GM19455 (cell line): ENCODE measurements around the gene ZNF423.

ENCODE experiments used
- ATAC-seq: cut with Tn5 transposase; IDR thresholded peaks from one replicate; pipeline ENCODE4 v1.9.1; 2021; ENCODE audit not compliant: unreplicated experiment

ZNF423 gene

GRCh38 chr16:49672753-49673152 lies 183.2 kb downstream of the ZNF423 start:
- no peak for ATAC-seq

- ATAC-seq, result no peak
These were observed 184.6 kb downstream of the ZNF423 start for GRCh38 chr16:49671333-49671732.

DNA sequence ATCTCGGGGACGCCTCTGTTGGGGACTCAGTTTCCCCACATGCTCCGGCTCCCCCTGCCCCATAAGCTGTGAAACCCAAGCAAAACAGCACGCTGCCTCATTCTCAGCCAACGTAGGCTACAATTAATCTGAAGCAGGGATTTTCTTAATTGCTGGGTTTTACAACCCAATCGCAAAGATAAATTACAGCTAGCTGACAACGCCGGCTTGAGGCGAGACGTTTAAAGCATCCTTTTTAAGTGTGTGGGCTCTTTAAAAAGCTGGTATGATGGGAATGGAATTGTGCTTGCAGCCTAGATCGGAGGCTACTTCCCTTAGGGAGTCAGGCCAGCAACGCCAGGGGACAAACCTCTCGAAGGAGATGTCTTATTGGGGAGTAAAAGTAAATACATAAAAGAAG lies 185.3 kb downstream of the ZNF423 start:
- ATAC-seq, result no peak

GRCh38 chr16:49665482-49666230 lies 190.3 kb downstream of the ZNF423 start:
- ATAC-seq, result no peak

DNA sequence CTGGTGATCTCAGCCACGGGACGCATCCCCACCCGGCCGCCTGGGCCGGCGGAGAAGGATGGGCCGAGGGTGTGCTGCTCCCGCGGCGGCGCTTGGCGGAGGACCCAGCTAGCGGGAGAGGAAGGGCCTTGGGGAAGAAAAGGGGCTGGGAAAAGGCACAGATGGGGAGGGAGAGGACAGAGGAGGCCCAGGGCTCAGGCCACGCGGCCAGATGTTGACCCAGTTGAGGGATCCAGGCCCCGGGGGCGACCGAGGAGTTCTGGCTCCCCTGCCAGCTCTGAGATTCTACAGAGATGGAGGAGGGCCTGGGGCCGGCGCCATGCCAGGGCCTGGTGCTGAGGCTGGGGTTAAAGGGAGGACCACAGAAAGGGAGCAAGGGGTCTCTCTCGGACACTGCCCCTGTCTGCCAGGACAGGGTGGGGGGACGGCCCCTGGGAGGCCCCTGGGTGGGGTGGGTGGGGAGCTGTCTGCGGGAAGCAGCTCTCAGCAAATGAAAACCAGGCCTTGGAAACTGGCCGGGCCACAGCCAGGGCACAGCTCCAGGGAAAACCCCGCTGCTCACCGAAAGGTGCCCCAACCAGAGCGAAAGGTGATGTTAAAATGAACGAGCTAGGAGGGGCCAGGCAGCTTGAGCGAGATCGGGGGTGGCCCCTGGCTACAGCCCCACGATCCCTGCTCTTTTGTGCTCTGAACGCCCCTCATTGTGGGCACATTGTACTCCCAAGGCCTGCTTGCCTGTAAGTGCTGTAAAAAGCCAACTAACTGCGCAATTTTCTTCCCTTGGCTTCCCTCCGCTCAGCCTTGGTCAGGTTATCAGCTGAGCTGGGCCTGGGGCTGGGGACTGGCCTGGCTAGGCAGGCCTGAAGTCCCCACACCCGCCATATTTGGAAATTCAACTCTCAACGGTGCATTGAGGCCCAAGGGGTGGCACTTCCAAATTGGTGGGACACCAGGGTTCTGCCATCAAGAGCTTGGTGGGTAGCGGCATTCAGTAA lies 191.4 kb downstream of the ZNF423 start:
- no peak for ATAC-seq

GRCh38 chr16:49663081-49664065 lies 192.5 kb downstream of the ZNF423 start:
- no peak for ATAC-seq

GRCh38 chr16:49662569-49662968 lies 193.3 kb downstream of the ZNF423 start:
- no peak for ATAC-seq

GRCh38 chr16:49661465-49662187 lies 194.3 kb downstream of the ZNF423 start:
- no peak for ATAC-seq

- ATAC-seq, result no peak
These were observed 195.3 kb downstream of the ZNF423 start for GRCh38 chr16:49660626-49661025.

DNA sequence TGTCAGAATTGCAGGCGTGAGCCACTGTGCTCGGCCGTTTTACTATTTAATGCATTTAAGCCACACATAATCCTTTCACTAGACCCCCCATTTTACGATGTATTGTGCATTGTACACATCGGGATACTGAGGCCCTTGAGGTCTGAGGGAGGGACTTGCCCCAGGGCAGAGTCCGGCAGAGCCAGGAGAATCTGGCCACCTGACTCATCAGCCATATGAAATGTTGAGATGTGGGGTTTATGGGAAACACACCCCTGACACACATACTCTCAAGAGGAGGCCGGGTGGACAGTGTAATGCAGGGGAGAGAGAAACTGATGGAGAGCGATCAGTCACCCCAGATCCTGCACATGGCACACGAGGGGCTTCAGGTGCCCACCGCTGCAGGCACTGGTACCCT lies 196.6 kb downstream of the ZNF423 start:
- ATAC-seq, result no peak

DNA sequence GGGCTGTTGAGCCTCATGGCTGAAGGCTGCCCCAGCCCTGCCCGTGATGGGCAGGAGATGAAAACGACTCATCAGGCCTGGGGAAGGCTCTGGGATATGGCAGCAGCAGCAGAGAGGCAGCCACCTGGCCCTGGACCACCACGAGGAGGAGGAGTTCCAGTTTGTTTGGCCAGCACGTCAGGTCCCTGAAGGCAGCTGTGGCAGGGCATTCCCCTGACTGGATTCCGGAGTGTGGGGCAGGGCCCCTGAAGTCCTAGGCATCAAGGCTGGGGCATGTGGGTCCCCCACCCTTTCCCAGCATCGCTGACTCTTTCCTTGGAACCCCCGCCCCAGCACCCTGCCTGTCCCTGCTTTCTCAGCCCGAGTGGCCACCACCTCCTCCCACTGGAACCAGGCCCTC lies 197.4 kb downstream of the ZNF423 start:
- ATAC-seq, result no peak

GRCh38 chr16:49657736-49658465 lies 198.0 kb downstream of the ZNF423 start:
- ATAC-seq, result no peak

DNA sequence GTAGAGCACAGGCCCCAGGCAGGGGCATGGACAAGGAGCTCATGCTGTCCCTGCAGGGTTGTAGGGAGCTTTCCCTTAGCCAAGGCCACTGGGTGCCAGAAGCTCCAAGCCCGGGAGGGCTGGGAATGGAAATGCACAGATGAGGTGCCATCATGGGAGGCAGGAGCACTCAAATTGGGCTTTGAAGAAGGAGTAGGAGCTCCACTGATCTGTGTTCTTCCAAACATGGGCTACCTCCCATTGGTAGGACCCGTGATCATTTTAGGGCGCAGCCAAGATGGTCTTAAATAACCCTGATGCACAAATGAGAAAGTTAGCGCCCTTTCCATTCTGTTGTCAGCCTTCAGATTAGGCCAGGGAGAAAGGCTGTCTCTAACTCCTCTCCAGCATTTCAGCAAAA lies 201.5 kb downstream of the ZNF423 start:
- ATAC-seq, result no peak

DNA sequence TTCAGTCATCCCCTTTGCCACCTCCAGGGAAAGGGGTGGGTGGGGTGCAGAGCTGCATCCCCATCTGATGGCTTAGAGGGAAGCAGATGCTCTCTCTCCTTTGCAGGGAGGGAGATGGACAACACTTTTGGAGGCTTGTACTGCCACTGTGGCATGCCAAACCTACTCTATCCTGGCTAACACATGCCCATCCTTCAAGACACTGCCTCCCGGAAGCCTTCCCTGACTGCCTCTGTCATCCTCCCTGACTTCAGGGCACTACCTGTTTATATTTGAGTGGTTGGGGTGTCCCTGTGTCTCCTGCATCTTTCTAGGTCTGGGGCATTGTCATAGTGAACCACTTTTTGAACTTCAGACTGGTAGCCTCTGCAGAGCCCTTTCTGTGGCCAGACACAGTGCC lies 202.3 kb downstream of the ZNF423 start:
- no peak for ATAC-seq

- ATAC-seq, result no peak
These were observed 202.7 kb downstream of the ZNF423 start for GRCh38 chr16:49653173-49653570.

DNA sequence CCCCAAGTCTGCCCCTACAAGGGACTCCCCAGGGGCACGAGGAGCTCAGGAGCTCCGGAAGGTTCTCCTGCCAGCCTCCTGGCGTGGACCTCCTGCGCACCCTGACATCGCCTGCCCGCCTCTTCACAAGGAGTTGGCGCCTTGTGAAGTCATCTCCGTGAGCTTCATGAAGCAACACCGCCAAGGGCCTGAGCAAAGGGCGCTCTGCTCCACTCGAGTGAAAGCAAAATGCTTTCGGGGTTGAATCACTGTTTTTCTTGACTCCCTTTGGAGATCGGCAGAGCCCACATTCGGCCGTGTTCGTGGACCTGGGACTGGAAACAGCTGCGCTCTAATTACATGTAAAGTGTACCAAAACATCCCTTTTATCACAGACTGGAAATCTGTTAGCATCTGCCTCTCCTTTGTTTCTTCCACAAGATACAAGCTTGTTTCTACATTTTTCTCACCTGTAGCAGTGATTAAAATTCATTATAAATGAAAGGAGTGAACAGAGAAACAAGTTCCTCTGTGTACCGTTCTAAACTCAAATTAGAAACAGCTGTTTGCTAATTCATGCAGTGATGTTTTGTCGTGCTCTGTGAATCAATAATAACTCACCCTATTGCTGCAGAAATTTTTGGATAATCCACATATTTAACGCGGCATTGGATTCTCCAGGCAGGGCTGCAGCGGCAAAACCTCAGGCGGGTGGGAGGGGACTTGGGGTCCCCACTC lies 203.3 kb downstream of the ZNF423 start:
- ATAC-seq, result no peak

DNA sequence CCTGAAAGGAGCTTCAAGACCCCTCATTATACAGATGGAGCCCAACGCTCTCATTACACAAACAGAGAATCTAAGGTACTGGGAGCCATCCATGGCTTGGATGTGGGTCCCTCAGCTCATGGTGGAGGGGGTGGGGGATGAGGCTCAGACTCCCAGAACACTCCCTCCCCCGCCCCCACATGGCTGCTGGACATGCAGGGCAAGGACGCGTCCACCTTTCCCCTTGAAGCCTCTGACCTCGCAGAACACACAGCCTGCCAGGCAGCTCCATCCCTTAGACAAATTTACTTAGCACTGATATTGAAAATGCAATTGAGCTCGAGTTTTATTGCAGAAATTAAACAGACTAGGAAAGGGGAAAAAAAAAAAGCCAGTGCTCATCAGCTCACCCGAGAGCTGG lies 203.9 kb downstream of the ZNF423 start:
- ATAC-seq, result no peak

DNA sequence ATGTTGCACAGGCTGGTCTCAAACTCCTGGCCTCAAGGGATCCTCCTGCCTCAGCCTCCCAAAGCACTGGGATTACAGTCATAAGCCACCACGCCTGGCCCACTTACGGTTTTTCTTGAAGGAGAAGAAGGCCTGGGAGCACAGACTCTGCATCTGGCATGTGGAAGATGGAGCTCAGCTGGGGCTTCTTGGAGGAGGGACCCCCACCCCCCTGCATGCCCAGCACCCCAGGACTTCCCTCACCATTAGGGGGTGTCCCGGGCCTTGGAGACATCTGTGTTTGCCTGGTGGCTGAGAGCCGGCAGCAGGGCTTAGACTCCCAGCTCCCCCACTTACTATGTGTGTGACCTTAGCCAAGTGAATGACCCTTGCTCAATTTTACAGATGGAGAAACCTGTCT lies 204.7 kb downstream of the ZNF423 start:
- ATAC-seq, result no peak

DNA sequence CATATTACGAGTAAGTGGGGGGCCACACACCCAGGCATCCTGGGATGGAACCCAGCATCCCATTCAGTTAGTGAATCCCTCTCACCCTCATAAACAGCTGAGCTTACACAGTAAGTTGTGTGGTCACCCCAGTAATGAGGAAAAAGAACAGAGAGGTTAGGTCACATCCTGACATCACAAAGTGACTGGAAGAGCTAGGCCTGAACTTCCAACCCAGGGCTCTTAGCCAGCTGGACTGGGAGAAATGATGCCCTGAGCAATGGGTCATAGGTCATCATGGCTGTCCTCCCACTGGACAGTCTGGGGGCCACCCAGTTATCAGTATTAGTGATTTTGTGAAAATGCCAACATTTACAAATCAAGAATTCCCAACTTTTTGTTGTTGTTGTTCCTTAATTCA lies 205.3 kb downstream of the ZNF423 start:
- ATAC-seq, result no peak
